Ammon's horn (tissue), 1 donor: ENCODE data around the gene LBH.
A peak's percentile ranks its signal among the peaks of the same experiment; 100 is the strongest.

Experiments used
- DNase-seq: peaks from one replicate; pipeline ENCODE4 v3.0.0-alpha.2; 2016; ENCODE audit warnings: low spot score

The LBH gene

GRCh38 chr2:30231212-30231995 is at the start of gene LBH:
Gene LBH, plus strand, starts transcription at chr2:30231534. Its CDS starts 205 bp downstream, at chr2:30231739.
- peak; percentile 86 for DNase-seq

GRCh38 chr2:30184035-30184434 is 47.3 kb upstream of the LBH start:
- no peak for DNase-seq

GRCh38 chr2:30185178-30185577 is 46.2 kb upstream of the LBH start:
- no peak for DNase-seq

GRCh38 chr2:30188292-30188691 is 43.0 kb upstream of the LBH start:
- no peak for DNase-seq

GRCh38 chr2:30190637-30191036 is 40.7 kb upstream of the LBH start:
- no peak for DNase-seq

GRCh38 chr2:30191107-30191506 is 40.2 kb upstream of the LBH start:
- no peak for DNase-seq

GRCh38 chr2:30191819-30192271 is 39.5 kb upstream of the LBH start:
- DNase-seq, result no peak

- DNase-seq, result no peak
Observed at GRCh38 chr2:30192314-30192713, 39.0 kb upstream of the LBH start.

GRCh38 chr2:30193104-30193681 is 38.1 kb upstream of the LBH start:
- DNase-seq, result no peak

GRCh38 chr2:30194421-30194820 is 36.9 kb upstream of the LBH start:
- no peak for DNase-seq

- no peak for DNase-seq
Observed at GRCh38 chr2:30195016-30195415, 36.3 kb upstream of the LBH start.

GRCh38 chr2:30197570-30198192 is 33.7 kb upstream of the LBH start:
- DNase-seq, result no peak

- DNase-seq, result peak; percentile 60
Observed at GRCh38 chr2:30201990-30202389, 29.3 kb upstream of the LBH start.

- DNase-seq, result no peak
Observed at GRCh38 chr2:30203156-30203555, 28.2 kb upstream of the LBH start.

- no peak for DNase-seq
Observed at GRCh38 chr2:30204281-30204680, 27.1 kb upstream of the LBH start.

GRCh38 chr2:30205456-30205855 is 25.9 kb upstream of the LBH start:
- no peak for DNase-seq

GRCh38 chr2:30206461-30207430 is 24.6 kb upstream of the LBH start:
- DNase-seq, result no peak

- DNase-seq, result peak; percentile 84
Observed at GRCh38 chr2:30208453-30208852, 22.9 kb upstream of the LBH start.

- DNase-seq, result no peak
Observed at GRCh38 chr2:30209227-30209626, 22.1 kb upstream of the LBH start.

GRCh38 chr2:30213326-30213725 is 18.0 kb upstream of the LBH start:
- DNase-seq, result no peak

- DNase-seq, result no peak
Observed at GRCh38 chr2:30213907-30214463, 17.3 kb upstream of the LBH start.

- no peak for DNase-seq
Observed at GRCh38 chr2:30216157-30216556, 15.2 kb upstream of the LBH start.
